CD8-positive, alpha-beta memory T cell (primary cell): ENCODE data around the gene VAV2. TPM values are rescaled to one million over a fixed set of nuclear protein-coding genes. Genes with fewer than 3 reads are reported as not detected.
A peak's percentile ranks its signal among the peaks of the same experiment; 100 is the strongest.
"Not testable (repeated sequence)": the region's sequence is repeated elsewhere in the genome, so short reads cannot be mapped to it uniquely, and the experiment has no call there.

ENCODE experiments used
- CTCF ChIA-PET: fragments of 350-600 bp; sonication (Branson Sonifier 250); formaldehyde crosslinking; loops from one replicate; lab custom pipeline; 2021; ENCODE audit warnings: antibody characterized with exemption; lab: Charles Lee
- POLR2A ChIA-PET: fragments of 350-600 bp; sonication (Branson Sonifier 250); formaldehyde crosslinking; loops from one replicate; lab custom pipeline; 2021; ENCODE audit warnings: antibody characterized with exemption; lab: Charles Lee
- DNase-seq, 5 donors: peaks; one replicate each; pipeline versions ENCODE4 v3.0.0 to v3.0.0-alpha.2; 2020 to 2022; ENCODE audit warnings: mixed read lengths in 1 of 5
- H3K27ac ChIP-seq: one replicate; pipeline ENCODE4 v1.7.0; 2013; ENCODE audit warnings: low read depth, mild to moderate bottlenecking, low read length, moderate library complexity
- H3K27me3 ChIP-seq: 2 replicates; pipeline ENCODE4 v1.7.0; 2013; ENCODE audit warnings: low read length, mild to moderate bottlenecking; ENCODE audit not compliant: insufficient read depth, poor library complexity, severe bottlenecking
- H3K36me3 ChIP-seq: 2 replicates; pipeline ENCODE4 v1.7.0; 2013; ENCODE audit warnings: mild to moderate bottlenecking, low read length, moderate library complexity; ENCODE audit not compliant: insufficient read depth
- H3K4me1 ChIP-seq: 2 replicates; pipeline ENCODE4 v1.7.0; 2013; ENCODE audit warnings: mild to moderate bottlenecking, low read length, moderate library complexity; ENCODE audit not compliant: insufficient read depth
- H3K4me3 ChIP-seq: 2 replicates; pipeline ENCODE4 v1.7.0; 2013; ENCODE audit warnings: mild to moderate bottlenecking, low read length
- H3K9me3 ChIP-seq: 2 replicates; pipeline ENCODE4 v1.7.0; 2013; ENCODE audit warnings: mild to moderate bottlenecking, low read length
- H3K27ac Mint-ChIP-seq, 8 donors: one replicate each; pipeline ENCODE4 v1.8.0; 2020 to 2021; ENCODE audit warnings: mixed read lengths in 8 of 8, mild to moderate bottlenecking in 6 of 8, inconsistent platforms in 3 of 8, moderate library complexity in 3 of 8
- H3K27me3 Mint-ChIP-seq, 2 donors: one replicate each; pipeline ENCODE4 v1.8.0; 2020 to 2021; ENCODE audit warnings: mixed read lengths in 2 of 2, mild to moderate bottlenecking in 1 of 2, moderate library complexity in 1 of 2
- H3K36me3 Mint-ChIP-seq, 3 donors: one replicate each; pipeline ENCODE4 v1.8.0; 2020 to 2021; ENCODE audit warnings: mixed read lengths in 3 of 3, inconsistent platforms in 1 of 3, mild to moderate bottlenecking in 1 of 3
- H3K4me1 Mint-ChIP-seq, 3 donors: one replicate each; pipeline ENCODE4 v1.8.0; 2020 to 2021; ENCODE audit warnings: mixed read lengths in 3 of 3, inconsistent platforms in 1 of 3, mild to moderate bottlenecking in 1 of 3
- H3K4me3 Mint-ChIP-seq, 7 donors: one replicate each; pipeline ENCODE4 v1.8.0; 2020 to 2021; ENCODE audit warnings: mixed read lengths in 7 of 7, mild to moderate bottlenecking in 6 of 7, moderate library complexity in 4 of 7, inconsistent platforms in 2 of 7
- H3K9me3 Mint-ChIP-seq, 5 donors: one replicate each; pipeline ENCODE4 v1.8.0; 2020 to 2022; ENCODE audit warnings: mixed read lengths in 5 of 5, mild to moderate bottlenecking in 3 of 5, moderate library complexity in 2 of 5, inconsistent platforms in 1 of 5
- polyA plus RNA-seq: library from polyadenylated mRNA; unstranded; fragments of 300-500 nt; fragmentation: Illumina TruSeq; gene quantifications from one replicate; pipeline ENCODE4 v1.2.3, GENCODE V29; 2021
- total RNA-seq, 2 experiments: library from RNA; stranded (reverse); gene quantifications; one replicate each; pipeline ENCODE4 v1.2.3, GENCODE V29; 2021

The VAV2 gene
- total and polyA plus RNA-seq, 3 experiments from 2014 or later = 1.1 to 7.6 (median 6.0) TPM

GRCh38 chr9:133930682-133931485 is 61.2 kb downstream of the VAV2 start:
- ChIA-PET POLR2A (no interaction called here), CTCF (no interaction called here)
- no peak overlapping the region for H3K4me3 ChIP-seq
- H3K4me1 ChIP-seq = no peaks in the 10 kb centered on the region
- no peaks in the 10 kb centered on the region for H3K27me3 ChIP-seq
- DNase-seq = no peak
- Mint-ChIP-seq H3K27me3 (peaks cover 0 to 2% of the 10 kb centered on the region in 2 donors), H3K9me3 (no peaks in the 10 kb centered on the region), H3K36me3 (no peaks in the 10 kb centered on the region), H3K4me1 (no peaks in the 10 kb centered on the region), H3K27ac (no peak overlapping the region), H3K4me3 (no peak overlapping the region)
- no peak overlapping the region for H3K27ac ChIP-seq
- no peaks in the 10 kb centered on the region for H3K36me3 ChIP-seq
- no peaks in the 10 kb centered on the region for H3K9me3 ChIP-seq

- no peak overlapping the region for H3K4me3 ChIP-seq
- DNase-seq = no peak
- H3K36me3 Mint-ChIP-seq = no peaks in the 10 kb centered on the region
- peaks cover 0 to 2% of the 10 kb centered on the region in 2 donors for H3K27me3 Mint-ChIP-seq
- no peaks in the 10 kb centered on the region for H3K27me3 ChIP-seq
- H3K4me1 Mint-ChIP-seq = no peaks in the 10 kb centered on the region
- no peaks in the 10 kb centered on the region for H3K36me3 ChIP-seq
- H3K4me3 Mint-ChIP-seq = no peak overlapping the region
- H3K27ac ChIP-seq = no peak overlapping the region
- no peaks in the 10 kb centered on the region for H3K9me3 Mint-ChIP-seq
- ChIA-PET POLR2A (no interaction called here), CTCF (no interaction called here)
- H3K9me3 ChIP-seq = no peaks in the 10 kb centered on the region
- no peak overlapping the region for H3K27ac Mint-ChIP-seq
- H3K4me1 ChIP-seq = no peaks in the 10 kb centered on the region
Measured at GRCh38 chr9:133930046-133930681, 62.0 kb downstream of the VAV2 start.

GRCh38 chr9:133929599-133929998 is 62.5 kb downstream of the VAV2 start:
- H3K4me3 ChIP-seq = no peak overlapping the region
- no peaks in the 10 kb centered on the region for H3K36me3 Mint-ChIP-seq
- H3K27ac Mint-ChIP-seq = no peak overlapping the region
- CTCF ChIA-PET = no interaction called here
- peaks cover 0 to 2% of the 10 kb centered on the region in 2 donors for H3K27me3 Mint-ChIP-seq
- POLR2A ChIA-PET = no interaction called here
- no peaks in the 10 kb centered on the region for H3K4me1 ChIP-seq
- no peak overlapping the region for H3K4me3 Mint-ChIP-seq
- no peaks in the 10 kb centered on the region for H3K4me1 Mint-ChIP-seq
- no peak for DNase-seq
- no peak overlapping the region for H3K27ac ChIP-seq
- no peaks in the 10 kb centered on the region for H3K27me3 ChIP-seq
- H3K9me3 ChIP-seq = no peaks in the 10 kb centered on the region
- H3K9me3 Mint-ChIP-seq = no peaks in the 10 kb centered on the region
- H3K36me3 ChIP-seq = no peaks in the 10 kb centered on the region

- Histone ChIP-seq H3K4me1 (no peaks in the 10 kb centered on the region), H3K27ac (no peak overlapping the region), H3K4me3 (no peak overlapping the region), H3K9me3 (no peaks in the 10 kb centered on the region), H3K36me3 (no peaks in the 10 kb centered on the region), H3K27me3 (no peaks in the 10 kb centered on the region)
- POLR2A ChIA-PET = no interaction called here
- Mint-ChIP-seq H3K9me3 (no peaks in the 10 kb centered on the region), H3K4me3 (no peak overlapping the region), H3K27me3 (peaks cover 0 to 2% of the 10 kb centered on the region in 2 donors), H3K36me3 (no peaks in the 10 kb centered on the region), H3K27ac (no peak overlapping the region), H3K4me1 (no peaks in the 10 kb centered on the region)
- DNase-seq = no peak
- CTCF ChIA-PET = no interaction called here
Measured at GRCh38 chr9:133928248-133928764, 63.8 kb downstream of the VAV2 start.

- peak overlapping the region in 1 of 8 donors; percentile 56 for H3K27ac Mint-ChIP-seq
- no peak for DNase-seq
- peaks cover 0 to 2% of the 10 kb centered on the region in 2 donors for H3K27me3 Mint-ChIP-seq
- POLR2A ChIA-PET = no interaction called here
- Histone ChIP-seq H3K27ac (no peak overlapping the region), H3K27me3 (no peaks in the 10 kb centered on the region), H3K36me3 (no peaks in the 10 kb centered on the region), H3K9me3 (no peaks in the 10 kb centered on the region), H3K4me1 (no peaks in the 10 kb centered on the region), H3K4me3 (no peak overlapping the region)
- H3K4me3 Mint-ChIP-seq = no peak overlapping the region
- H3K4me1 Mint-ChIP-seq = no peaks in the 10 kb centered on the region
- CTCF ChIA-PET = no interaction called here
- no peaks in the 10 kb centered on the region for H3K9me3 Mint-ChIP-seq
- no peaks in the 10 kb centered on the region for H3K36me3 Mint-ChIP-seq
Measured at GRCh38 chr9:133927041-133927440, 65.1 kb downstream of the VAV2 start.

GRCh38 chr9:133926165-133926856 is 65.8 kb downstream of the VAV2 start:
- Histone ChIP-seq H3K36me3 (no peaks in the 10 kb centered on the region), H3K9me3 (no peaks in the 10 kb centered on the region), H3K4me3 (no peak overlapping the region), H3K27me3 (no peaks in the 10 kb centered on the region), H3K27ac (no peak overlapping the region), H3K4me1 (no peaks in the 10 kb centered on the region)
- no peaks in the 10 kb centered on the region for H3K4me1 Mint-ChIP-seq
- H3K27ac Mint-ChIP-seq = no peak overlapping the region
- no peaks in the 10 kb centered on the region for H3K27me3 Mint-ChIP-seq
- no peaks in the 10 kb centered on the region for H3K9me3 Mint-ChIP-seq
- POLR2A ChIA-PET = no interaction called here
- H3K4me3 Mint-ChIP-seq = no peak overlapping the region
- no peak for DNase-seq
- CTCF ChIA-PET = no interaction called here
- H3K36me3 Mint-ChIP-seq = no peaks in the 10 kb centered on the region

GRCh38 chr9:133924453-133924852 is 67.7 kb downstream of the VAV2 start:
- H3K27me3 ChIP-seq = no peaks in the 10 kb centered on the region
- Mint-ChIP-seq H3K27ac (no peak overlapping the region), H3K9me3 (no peaks in the 10 kb centered on the region), H3K27me3 (no peaks in the 10 kb centered on the region), H3K36me3 (no peaks in the 10 kb centered on the region), H3K4me1 (no peaks in the 10 kb centered on the region), H3K4me3 (no peak overlapping the region)
- no peak overlapping the region for H3K4me3 ChIP-seq
- no peaks in the 10 kb centered on the region for H3K36me3 ChIP-seq
- no peak for DNase-seq
- CTCF ChIA-PET = no interaction called here
- POLR2A ChIA-PET = no interaction called here
- H3K27ac ChIP-seq = no peak overlapping the region
- H3K4me1 ChIP-seq = no peaks in the 10 kb centered on the region
- H3K9me3 ChIP-seq = no peaks in the 10 kb centered on the region

- H3K27ac ChIP-seq, POLR2A ChIA-PET, H3K27me3 Mint-ChIP-seq, H3K36me3 Mint-ChIP-seq, DNase-seq, H3K4me1 ChIP-seq, H3K36me3 ChIP-seq, H3K4me1 Mint-ChIP-seq, H3K27me3 ChIP-seq, CTCF ChIA-PET, H3K4me3 ChIP-seq, H3K9me3 ChIP-seq, H3K27ac Mint-ChIP-seq, H3K9me3 Mint-ChIP-seq, H3K4me3 Mint-ChIP-seq: not testable (repeated sequence)
Measured at GRCh38 chr9:133923608-133924007, 68.5 kb downstream of the VAV2 start.
